H1 (cell line): Measurements from ENCODE around the gene COMMD2. TPM values are rescaled to one million over a fixed set of nuclear protein-coding genes. Genes with fewer than 3 reads are reported as not detected.

Experiments
- CTCF ChIA-PET: fragments of 300-600 bp; sonication (Branson Sonifier 250); formaldehyde crosslinking; loops from one replicate; lab custom pipeline; 2021; ENCODE audit not compliant: partially characterized antibody; lab: Charles Lee
- POLR2A ChIA-PET: fragments of 300-600 bp; sonication (Branson Sonifier 250); formaldehyde crosslinking; loops from one replicate; lab custom pipeline; 2021; ENCODE audit warnings: inconsistent platforms; ENCODE audit not compliant: partially characterized antibody; lab: Charles Lee
- DNase-seq, 2 experiments: peaks; one replicate each; pipeline versions ENCODE4 v3.0.0 to v3.0.0-alpha.2; 2010 to 2022; ENCODE audit warnings: low spot score in 2 of 2, low read depth in 1 of 2, mixed read lengths in 1 of 2
- FAIRE-seq: peaks from 2 replicates; lab custom pipeline; 2011; peaks lifted over from hg19 to GRCh38; lab: Jason Lieb, UNC
- H2AFZ ChIP-seq: 2 replicates; pipeline ENCODE4 v1.8.1; 2012; ENCODE audit warnings: low read length, inconsistent platforms
- H2AK5ac ChIP-seq: 2 replicates; pipeline ENCODE4 v1.6.1; 2013; ENCODE audit warnings: low read depth, low read length
- H2BK120ac ChIP-seq: replicated peaks from 2 replicates; pipeline ENCODE3; 2013; ENCODE audit warnings: low read depth, low read length, inconsistent platforms
- H2BK12ac ChIP-seq: 2 replicates; pipeline ENCODE4 v1.6.1; 2013; ENCODE audit warnings: low read depth, low read length
- H2BK15ac ChIP-seq: 2 replicates; pipeline ENCODE4 v1.6.1; 2013; ENCODE audit warnings: low read length
- H2BK20ac ChIP-seq: 2 replicates; pipeline ENCODE4 v1.6.1; 2013; ENCODE audit warnings: low read length
- H2BK5ac ChIP-seq: 2 replicates; pipeline ENCODE4 v1.6.1; 2013; ENCODE audit warnings: low read depth, low read length
- H3K14ac ChIP-seq: 2 replicates; pipeline ENCODE4 v1.6.1; 2013; ENCODE audit warnings: inconsistent platforms; ENCODE audit not compliant: insufficient read length
- H3K18ac ChIP-seq: 2 replicates; pipeline ENCODE4 v1.6.1; 2013; ENCODE audit warnings: low read length; ENCODE audit errors: extremely low read depth
- H3K23ac ChIP-seq: 2 replicates; pipeline ENCODE4 v1.6.1; 2013; ENCODE audit warnings: inconsistent platforms; ENCODE audit not compliant: insufficient read length
- H3K23me2 ChIP-seq: 2 replicates; pipeline ENCODE4 v1.6.1; 2013; ENCODE audit warnings: low read depth, low read length
- H3K27ac ChIP-seq: 2 replicates; pipeline ENCODE4 v1.6.1; 2011; ENCODE audit warnings: low read depth, low read length, inconsistent platforms
- H3K27me3 ChIP-seq, 4 experiments: replicated peaks in 1 of 4; 1 replicate in 1 of 4; 2 replicates in 3 of 4; pipeline versions ENCODE4 v1.6.1 to v1.8.1; 2011 to 2013; ENCODE audit warnings: low read length in 3 of 4, mild to moderate bottlenecking in 3 of 4, inconsistent platforms in 2 of 4, mixed read lengths in 2 of 4, moderate library complexity in 1 of 4; ENCODE audit not compliant: control insufficient read depth in 3 of 4, insufficient read depth in 3 of 4; ENCODE audit errors: extremely low read depth in 1 of 4
- H3K36me3 ChIP-seq, 4 experiments: 2 replicates each; pipeline versions ENCODE4 v1.6.1 to v1.8.1; 2011 to 2013; ENCODE audit warnings: mild to moderate bottlenecking in 4 of 4, low read length in 3 of 4, moderate library complexity in 2 of 4, control low read depth in 1 of 4, inconsistent platforms in 1 of 4; ENCODE audit not compliant: insufficient read depth in 4 of 4, control insufficient read depth in 2 of 4
- H3K4ac ChIP-seq: replicated peaks from 2 replicates; pipeline ENCODE3; 2013; ENCODE audit warnings: low read length, low read depth, mixed read lengths, inconsistent platforms; ENCODE audit not compliant: insufficient read length
- H3K4me1 ChIP-seq, 4 experiments: replicated peaks in 1 of 4; 1 replicate in 1 of 4; 2 replicates in 3 of 4; pipeline versions ENCODE4 v1.6.1 to v1.8.1; 2011 to 2013; ENCODE audit warnings: low read length in 3 of 4, inconsistent platforms in 2 of 4, mixed read lengths in 1 of 4; ENCODE audit not compliant: insufficient read depth in 4 of 4, control insufficient read depth in 3 of 4
- H3K4me2 ChIP-seq, 2 experiments: 2 replicates each; pipeline versions ENCODE4 v1.6.1 to v1.8.1; 2011 to 2013; ENCODE audit warnings: low read depth in 2 of 2, low read length in 2 of 2, control low read depth in 1 of 2, inconsistent platforms in 1 of 2, mild to moderate bottlenecking in 1 of 2; ENCODE audit not compliant: insufficient read depth in 1 of 2
- H3K4me3 ChIP-seq, 4 experiments: fragments of 200-600, 300-600 bp in 1 of 4; sonication (generic), shearing (Covaris generic), sonication (Bioruptor Twin) in 1 of 4; 2 replicates each; pipeline versions ENCODE4 v1.5.1 to v1.8.1; 2011 to 2016; ENCODE audit warnings: low read length in 4 of 4, low read depth in 3 of 4, control low read depth in 2 of 4, inconsistent platforms in 2 of 4, mild to moderate bottlenecking in 2 of 4, mixed read lengths in 1 of 4, moderate library complexity in 1 of 4; ENCODE audit not compliant: insufficient read depth in 2 of 4; ENCODE audit errors: extremely low read depth in 1 of 4
- H3K56ac ChIP-seq: replicated peaks from 2 replicates; pipeline ENCODE3; 2013; ENCODE audit warnings: low read depth, mild to moderate bottlenecking, mixed read lengths, low read length, inconsistent platforms; ENCODE audit not compliant: insufficient read length
- H3K79me1 ChIP-seq: 2 replicates; pipeline ENCODE4 v1.6.1; 2013; ENCODE audit warnings: low read depth, low read length, control low read depth
- H3K79me2 ChIP-seq, 2 experiments: 2 replicates each; pipeline versions ENCODE4 v1.6.1 to v1.8.1; 2012 to 2013; ENCODE audit warnings: low read length in 2 of 2, mild to moderate bottlenecking in 2 of 2, inconsistent platforms in 1 of 2; ENCODE audit not compliant: insufficient read depth in 2 of 2, control insufficient read depth in 1 of 2
- H3K9ac ChIP-seq, 4 experiments: replicated peaks in 1 of 4; 1 replicate in 1 of 4; 2 replicates in 3 of 4; pipeline versions ENCODE4 v1.6.1 to v1.8.1; 2011 to 2013; ENCODE audit warnings: low read depth in 3 of 4, low read length in 3 of 4, control low read depth in 2 of 4, mild to moderate bottlenecking in 2 of 4, moderate library complexity in 2 of 4, inconsistent platforms in 1 of 4; ENCODE audit errors: extremely low read depth in 1 of 4
- H3K9me3 ChIP-seq, 2 experiments: 2 replicates each; pipeline versions ENCODE4 v1.6.1 to v1.8.1; 2012 to 2013; ENCODE audit warnings: mild to moderate bottlenecking in 2 of 2, moderate library complexity in 2 of 2, control low read depth in 1 of 2, inconsistent platforms in 1 of 2, low read depth in 1 of 2, low read length in 1 of 2, mixed read lengths in 1 of 2; ENCODE audit not compliant: insufficient read depth in 2 of 2
- H4K20me1 ChIP-seq, 2 experiments: replicated peaks in 1 of 2; 2 replicates each; pipeline versions ENCODE3 to v1.8.1; 2011 to 2013; ENCODE audit warnings: inconsistent platforms in 2 of 2, low read length in 2 of 2, mild to moderate bottlenecking in 1 of 2; ENCODE audit not compliant: insufficient read depth in 2 of 2, control insufficient read depth in 1 of 2
- H4K5ac ChIP-seq: 2 replicates; pipeline ENCODE4 v1.6.1; 2013; ENCODE audit warnings: low read length, low read depth, mixed read lengths, inconsistent platforms; ENCODE audit not compliant: insufficient read length
- H4K8ac ChIP-seq: 2 replicates; pipeline ENCODE4 v1.8.0; 2013; ENCODE audit warnings: mild to moderate bottlenecking, moderate library complexity, low read length, inconsistent platforms; ENCODE audit not compliant: insufficient read depth; ENCODE audit errors: extremely low read depth
- H4K91ac ChIP-seq: replicated peaks from 2 replicates; pipeline ENCODE3; 2013; ENCODE audit warnings: low read length, mixed read lengths, inconsistent platforms; ENCODE audit not compliant: insufficient read length
- BCL11A ChIP-seq, 2 experiments: IDR thresholded peaks; one replicate each; pipeline ENCODE4 v1.6.1; 2011; ENCODE audit warnings: low read depth in 2 of 2, low read length in 2 of 2, mild to moderate bottlenecking in 2 of 2
- CHD1 ChIP-seq: IDR thresholded peaks from 2 replicates; pipeline ENCODE4 v1.6.1; 2012; ENCODE audit warnings: low read depth, low read length, improper control_type of control experiment
- TEAD4 ChIP-seq: IDR thresholded peaks from 2 replicates; pipeline ENCODE4 v1.6.1; 2012; ENCODE audit warnings: low read depth, low read length, inconsistent platforms, mixed read lengths
- WGBS, 2 experiments: shearing (Covaris generic) in 1 of 2; methylation state at CpG; one replicate each; pipeline versions ENCODE4 v1.1.6 to v1.1.7; 2013 to 2015; ENCODE audit warnings: low lambda C conversion rate in 2 of 2, mixed read lengths in 2 of 2, inconsistent platforms in 1 of 2, low coverage in 1 of 2, missing lambda C conversion rate in 1 of 2; ENCODE audit not compliant: insufficient replicate concordance in 2 of 2, insufficient coverage in 1 of 2, insufficient read length in 1 of 2; ENCODE audit errors: extremely low coverage in 1 of 2, missing lambda C conversion rate in 1 of 2; 5-methylcytosine and 5-hydroxymethylcytosine counted together
- polyA plus RNA-seq, 7 experiments: library from polyadenylated mRNA; depleted of rRNA in 3 of 7; stranded (reverse) in 5 of 7; unstranded in 2 of 7; fragments of >200 nt in 5 of 7; fragments of 200-250 nt in 2 of 7; gene quantifications; 1 replicate in 5 of 7; 2 replicates in 1 of 7; 4 replicates in 1 of 7; pipeline versions ENCODE4 v1.2.1 to v1.2.3, GENCODE V29; 2011 to 2013; ENCODE audit warnings: missing spikeins in 2 of 7, mixed read lengths in 2 of 7
- total RNA-seq: library from RNA; stranded (reverse); fragmentation: NEBNext Ultra II Directional; extraction: Animal tissue kit (Norgen Biotek cat#: 25700); gene quantifications from 2 replicates; pipeline ENCODE4 v1.2.1, GENCODE V29; 2021

The COMMD2 gene
- total and polyA plus RNA-seq, 2 of the 8 experiments (the other 6 are each of a cell fraction or from before 2014, with no cell fraction given), result 20.2 to 57.2 TPM

DNA sequence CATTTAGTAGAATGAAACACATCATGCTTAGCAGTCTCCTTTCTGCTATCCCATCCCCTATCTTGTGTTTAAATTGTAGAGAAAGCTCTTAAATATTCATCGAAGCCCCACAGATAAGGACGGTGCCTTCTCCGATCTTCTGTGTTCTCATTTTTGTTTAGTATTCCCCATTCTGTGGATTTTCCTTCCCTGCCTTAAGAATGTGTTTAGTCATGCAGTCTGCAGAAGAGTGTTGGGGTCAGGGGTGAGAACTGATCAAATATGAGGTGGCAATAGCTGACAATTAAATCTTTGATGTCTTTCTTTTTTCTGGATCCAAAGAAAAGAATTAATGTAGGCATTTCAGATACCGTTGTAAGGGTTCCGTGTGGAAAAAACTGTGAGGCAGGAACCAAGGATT lies 49.4 kb upstream of the COMMD2 start:
- H3K14ac ChIP-seq, result no peak overlapping the region
- POLR2A ChIA-PET, result no interaction called here
- no peak overlapping the region for H3K4me2 ChIP-seq

More for the DNA sequence above, 49.4 kb upstream of the COMMD2 start:
- WGBS, 2 experiments, result 69% methylated on average over 5 of the region's 5 CpGs; no CpG with 5 or more reads in 1 of the 2 experiments
- DNase-seq (no peak), FAIRE-seq (no peak)
- no peak overlapping the region for H4K8ac ChIP-seq
- no peaks in the 10 kb centered on the region for H3K9me3 ChIP-seq
- no peaks in the 10 kb centered on the region for H3K79me1 ChIP-seq
- no peak overlapping the region for H3K56ac ChIP-seq
- CTCF ChIA-PET, result interaction anchor here (1.0 to 3.1 kb wide), 4 partner anchors 27 to 308 kb away, joined by 3 to 14 read pairs (median 4); no protein-coding TSS in a partner anchor
- H3K23ac ChIP-seq, result no peak overlapping the region
- H3K4me1 ChIP-seq, result no peaks in the 10 kb centered on the region
- H2AK5ac ChIP-seq, result no peak overlapping the region
- no peak overlapping the region for H4K5ac ChIP-seq
- no peak overlapping the region for H3K18ac ChIP-seq
- H2BK120ac ChIP-seq, result no peak overlapping the region
- H3K36me3 ChIP-seq, result no peaks in the 10 kb centered on the region
- no peak overlapping the region for H2BK12ac ChIP-seq
- H4K20me1 ChIP-seq, result no peaks in the 10 kb centered on the region
- H3K9ac ChIP-seq, result no peak overlapping the region
- H3K23me2 ChIP-seq, result no peaks in the 10 kb centered on the region; the same call in 1 of the 2 replicates
- H2AFZ ChIP-seq, result no peak overlapping the region
- H3K27ac ChIP-seq, result no peak overlapping the region
- no peaks in the 10 kb centered on the region for H3K79me2 ChIP-seq
- H2BK15ac ChIP-seq, result no peak overlapping the region
- no peak for TF ChIP-seq CHD1
- no peak for TF ChIP-seq TEAD4
- no peak for TF ChIP-seq BCL11A (IDR thresholded peaks at IDR 0.05; ENCODE audit: low read depth in 2 of 2, low read length in 2 of 2)
- no peak overlapping the region for H2BK5ac ChIP-seq
- H2BK20ac ChIP-seq, result no peak overlapping the region
- no peak overlapping the region for H4K91ac ChIP-seq
- no peak overlapping the region for H3K4me3 ChIP-seq
- H3K4ac ChIP-seq, result no peak overlapping the region
- no peaks in the 10 kb centered on the region for H3K27me3 ChIP-seq
